GM19468 (cell line): ENCODE results near the gene DRD4.

Experiments used
- ATAC-seq: cut with Tn5 transposase; IDR thresholded peaks from one replicate; pipeline ENCODE4 v1.9.1; 2021; ENCODE audit warnings: mild to moderate bottlenecking, moderate library complexity, moderate number of reproducible peaks; ENCODE audit not compliant: unreplicated experiment; ENCODE audit errors: extremely low read depth

The DRD4 gene

GRCh38 chr11:609341-609811 is 27.7 kb upstream of the DRD4 start:
- no peak for ATAC-seq

GRCh38 chr11:610146-610801 is 26.8 kb upstream of the DRD4 start:
- ATAC-seq: no peak

GRCh38 chr11:611001-611996 is 25.8 kb upstream of the DRD4 start:
- no peak for ATAC-seq

- ATAC-seq: no peak
Observed at GRCh38 chr11:612201-612960, 24.7 kb upstream of the DRD4 start.

GRCh38 chr11:612961-613300 is 24.1 kb upstream of the DRD4 start:
- no peak for ATAC-seq

GRCh38 chr11:613369-613968 is 23.6 kb upstream of the DRD4 start:
- ATAC-seq: no peak

- no peak for ATAC-seq
Observed at GRCh38 chr11:614021-614622, 22.9 kb upstream of the DRD4 start.

- ATAC-seq: peak; percentile 5
Observed at GRCh38 chr11:614623-615503, 22.2 kb upstream of the DRD4 start.

GRCh38 chr11:615504-616319 is 21.4 kb upstream of the DRD4 start, which contains the start of gene IRF7:
IRF7 (minus strand) TSS chr11:615950; CDS start chr11:615364, 586 bp downstream.
- peak; percentile 48 for ATAC-seq

- no peak for ATAC-seq
Observed at GRCh38 chr11:616320-617198, 20.5 kb upstream of the DRD4 start.

- ATAC-seq: no peak
Observed at GRCh38 chr11:617199-617911, 19.7 kb upstream of the DRD4 start.

GRCh38 chr11:617912-618682 is 19.0 kb upstream of the DRD4 start:
- ATAC-seq: no peak

- ATAC-seq: no peak
Observed at GRCh38 chr11:618856-619627, 18.0 kb upstream of the DRD4 start.

GRCh38 chr11:619628-620050 is 17.4 kb upstream of the DRD4 start:
- ATAC-seq: no peak

- ATAC-seq: no peak
Observed at GRCh38 chr11:620201-620600, 16.9 kb upstream of the DRD4 start.
